Hindlimb muscle (tissue), 1 donor: ENCODE measurements around the gene MTMR6. TPM values are rescaled to one million over a fixed set of nuclear protein-coding genes. Genes with fewer than 3 reads are reported as not detected.

ENCODE experiments used
- DNase-seq: peaks from one replicate; pipeline ENCODE4 v3.0.0-alpha.2; 2013
- polyA plus RNA-seq: library from polyadenylated mRNA; unstranded; fragments of 120-200 nt; gene quantifications from one replicate; pipeline ENCODE4 v1.2.1, GENCODE V29; 2013; ENCODE audit not compliant: insufficient read length

Gene MTMR6
- polyA plus RNA-seq, 1 donor: 9.7 TPM

DNA sequence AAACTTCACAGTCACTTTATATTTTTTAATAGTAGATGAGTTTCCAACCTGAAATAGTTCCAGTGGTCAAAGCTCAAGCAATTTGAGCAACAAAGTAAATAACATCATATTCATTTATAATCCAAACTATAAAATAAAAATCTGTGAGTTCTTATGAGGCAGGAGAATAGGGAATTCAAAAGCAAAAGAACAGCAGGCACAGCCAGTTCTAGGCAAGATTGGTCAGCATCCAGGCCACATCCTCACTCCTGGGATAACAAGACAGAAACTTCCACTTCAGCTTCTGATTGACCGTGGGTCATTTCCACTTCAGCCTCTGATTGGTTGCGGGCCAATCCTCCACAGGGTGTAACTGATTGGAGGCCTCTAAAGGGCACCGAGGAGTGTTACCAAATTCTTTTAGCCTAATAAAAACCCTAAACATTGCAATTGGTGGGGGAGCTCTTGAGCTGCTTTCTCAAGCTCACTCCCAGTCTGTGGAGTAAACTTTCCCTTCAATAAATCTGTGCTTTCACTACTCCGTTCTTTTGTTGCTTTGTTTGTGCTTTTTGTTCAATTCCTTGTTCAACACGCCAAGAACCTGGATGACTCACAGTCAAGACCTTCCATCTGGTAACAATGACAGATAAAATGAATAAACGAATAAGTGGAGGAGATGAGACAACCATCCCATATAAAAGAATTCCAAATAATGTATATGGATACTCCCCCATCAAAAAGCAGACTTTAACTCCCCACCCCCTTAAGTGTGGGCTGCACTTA, 72.6 kb downstream of the MTMR6 start:
- DNase-seq: peak; percentile 56

DNA sequence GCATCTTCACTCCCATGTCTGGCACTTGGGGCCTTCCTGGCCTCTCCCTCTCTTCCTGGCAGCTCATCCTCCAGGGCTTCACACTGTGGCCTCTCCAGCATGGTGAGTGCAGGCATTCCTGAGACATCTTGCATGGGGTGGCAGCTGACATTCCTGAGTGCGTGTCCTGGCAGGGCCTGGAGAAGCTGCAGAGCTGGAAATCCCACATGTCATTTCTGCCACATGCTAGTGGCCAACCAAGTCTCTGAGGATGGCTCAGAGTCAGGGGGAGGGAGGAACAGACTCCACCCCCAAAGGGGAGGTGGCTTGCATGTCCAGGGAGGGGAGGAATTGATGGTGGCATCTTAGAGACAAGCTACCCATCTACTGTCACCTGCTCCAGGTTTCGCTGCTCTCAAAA, 73.6 kb downstream of the MTMR6 start:
- DNase-seq: no peak

DNA sequence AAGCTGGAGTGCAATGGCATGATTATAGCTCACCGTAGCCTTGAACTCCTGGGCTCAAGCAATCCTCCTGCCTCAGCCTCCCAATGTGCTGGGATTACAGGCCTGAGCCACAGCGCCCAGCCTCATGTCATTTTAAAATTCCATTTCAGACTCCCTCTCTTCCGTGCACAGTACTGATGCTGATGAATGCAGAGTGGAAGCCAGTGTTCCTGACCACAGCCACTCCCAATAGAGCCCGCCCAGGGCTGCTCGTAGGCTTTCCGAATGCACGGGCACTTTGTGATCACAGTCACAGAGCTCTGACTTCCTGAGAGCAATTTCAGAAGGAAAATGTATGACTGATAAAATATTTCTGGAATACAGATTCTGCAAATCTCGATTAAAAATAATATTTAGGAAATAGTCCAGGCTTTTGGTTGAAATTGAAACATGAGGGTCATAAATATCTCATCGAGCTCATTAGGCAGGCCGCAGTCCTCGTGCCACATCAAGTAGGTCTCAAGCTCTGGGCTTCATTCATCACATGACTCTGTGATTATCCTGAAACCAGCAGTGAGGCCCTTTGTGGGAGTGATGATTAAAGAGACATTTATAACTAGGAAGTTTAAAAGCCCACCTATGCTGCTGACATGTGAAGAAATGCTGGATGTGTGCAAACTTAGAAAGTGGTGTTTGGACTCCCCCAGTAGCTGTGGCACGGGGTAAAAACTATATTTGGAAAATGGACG, 76.3 kb downstream of the MTMR6 start:
- no peak for DNase-seq

DNA sequence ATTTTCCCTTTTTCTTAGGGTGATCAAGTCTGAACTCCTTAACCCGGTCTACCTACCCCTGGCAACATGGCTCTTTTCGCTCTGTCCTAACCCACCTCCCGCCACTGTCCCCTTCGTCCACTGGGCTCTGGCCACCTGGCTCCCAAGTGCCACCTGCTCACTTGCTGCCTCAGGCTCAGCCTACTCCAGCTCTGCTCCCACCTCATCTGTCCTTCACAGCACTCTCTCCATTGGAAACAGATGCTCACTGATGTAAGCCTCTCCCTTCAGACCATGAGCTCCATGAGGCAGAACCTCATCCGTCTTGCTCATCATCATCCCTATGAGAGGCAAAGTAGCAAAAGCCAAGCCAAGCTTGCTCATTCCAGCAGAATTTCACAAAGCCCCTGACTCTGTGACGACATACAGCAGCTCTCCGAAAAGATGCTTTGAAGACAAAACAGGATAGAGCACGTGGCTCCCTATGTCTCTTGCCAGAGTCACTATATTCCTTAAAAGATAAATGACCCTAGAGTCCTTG, 79.9 kb downstream of the MTMR6 start:
- DNase-seq: no peak

DNA sequence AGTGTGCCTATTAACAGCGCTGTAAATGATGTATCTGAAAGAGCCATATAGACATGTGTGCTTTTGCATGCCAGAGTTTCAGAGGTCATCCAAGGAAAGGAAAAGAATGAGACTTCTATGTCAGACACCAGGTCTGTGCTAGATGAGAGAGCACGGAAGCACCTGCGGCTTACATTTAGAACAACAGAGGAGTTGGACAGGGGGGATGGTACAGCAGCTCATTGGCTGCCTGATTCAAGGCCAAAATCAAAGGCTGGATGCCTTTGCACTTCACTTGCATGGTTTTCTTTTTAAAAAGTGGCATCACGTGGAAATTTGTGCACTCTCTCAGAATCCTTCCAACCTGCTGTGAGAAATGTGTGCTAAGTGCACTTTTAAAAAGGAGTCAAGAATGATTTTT, 82.4 kb downstream of the MTMR6 start:
- no peak for DNase-seq

DNA sequence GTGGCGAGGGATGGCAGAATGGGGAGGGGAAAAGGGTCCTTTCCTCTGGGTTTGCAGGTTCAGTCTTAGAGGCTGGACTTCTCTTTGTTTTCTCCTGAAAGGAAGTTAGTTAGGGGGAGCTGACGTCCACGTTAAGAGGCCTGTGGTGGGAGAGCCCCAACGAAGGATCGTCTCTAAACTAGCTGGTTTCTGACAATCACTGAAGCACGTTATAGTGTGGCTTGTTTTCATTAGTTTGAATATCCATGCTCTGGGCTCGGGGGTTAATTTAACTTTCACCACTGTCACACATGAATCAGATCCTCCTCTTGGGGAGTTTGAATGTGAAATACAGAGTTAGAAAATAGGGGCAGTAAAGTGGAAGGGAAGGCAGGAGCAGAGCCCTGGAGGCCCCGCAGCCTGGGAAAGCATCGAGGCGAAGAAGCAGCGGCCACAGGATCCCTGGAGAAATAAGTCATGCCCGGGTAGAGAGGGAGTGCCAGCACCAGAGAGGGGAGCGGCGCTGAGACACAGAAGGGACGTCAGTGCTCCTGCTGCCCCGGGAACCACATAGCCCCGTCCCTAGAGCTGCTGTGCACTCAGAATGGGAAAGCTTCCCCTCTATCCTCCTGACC, 84.1 kb downstream of the MTMR6 start:
- no peak for DNase-seq

DNA sequence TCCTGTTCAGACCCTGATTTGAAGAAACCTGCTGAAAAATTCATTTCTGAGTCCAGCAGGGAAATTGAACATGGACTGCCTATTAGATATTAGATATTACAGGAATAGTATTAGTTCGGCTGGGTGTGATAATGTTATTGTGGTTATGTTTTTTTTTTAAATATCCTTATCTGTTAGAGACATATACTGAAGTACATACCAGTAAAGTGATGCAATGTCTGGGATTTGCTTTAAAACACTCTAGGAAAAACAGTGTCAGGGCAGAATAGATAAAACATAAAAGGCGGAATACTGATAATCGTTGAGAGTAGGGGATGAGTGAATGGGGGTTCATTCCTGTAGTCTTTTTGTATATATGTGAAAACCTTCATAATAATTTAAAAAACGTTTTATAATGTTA, 86.5 kb downstream of the MTMR6 start:
- DNase-seq: no peak

DNA sequence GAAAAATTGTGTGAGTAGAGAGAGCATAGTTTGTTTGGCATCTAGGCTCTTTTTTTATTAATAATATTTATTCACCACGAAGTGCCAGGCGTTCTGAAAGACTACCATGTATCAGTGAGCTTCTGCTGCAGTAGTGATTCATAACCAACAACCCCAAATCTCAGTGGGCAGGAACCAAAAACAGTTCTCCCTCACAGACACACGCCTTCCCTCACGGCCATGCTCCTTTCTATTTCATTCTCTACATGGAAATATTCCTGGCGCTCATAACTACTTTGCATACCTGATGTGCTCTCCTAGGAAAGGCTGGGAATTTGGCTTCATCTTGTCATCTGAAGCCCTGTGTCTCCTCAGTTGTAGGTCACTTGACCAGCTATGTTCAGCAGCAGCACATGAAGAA, 88.6 kb downstream of the MTMR6 start:
- DNase-seq: no peak

DNA sequence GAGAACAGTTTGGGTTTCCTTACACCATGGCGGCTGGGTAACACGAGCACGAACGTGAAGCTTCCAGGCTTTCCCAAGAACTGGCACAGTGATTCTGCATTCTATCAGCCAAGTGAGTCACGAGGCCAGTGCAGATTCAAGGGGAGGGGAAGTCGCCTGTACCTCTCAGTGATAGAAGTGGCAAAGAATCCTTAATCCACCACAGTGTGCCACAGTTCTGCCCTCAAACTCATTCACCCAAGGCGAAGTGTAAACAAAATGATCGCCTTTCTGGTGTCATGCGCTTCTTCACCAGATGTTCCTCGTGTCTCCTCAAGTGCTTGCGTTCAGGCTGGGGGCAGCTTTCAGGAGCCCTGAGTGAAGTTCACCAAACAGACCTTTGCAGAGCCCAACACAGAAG, 90.3 kb downstream of the MTMR6 start:
- DNase-seq: no peak

Other genes with a start within 250 kb of the MTMR6 start
- 0.39 TPM for gene PABPC3, start 191.4 kb downstream of the MTMR6 start, polyA plus RNA-seq
- gene AMER2, start 115.2 kb downstream of the MTMR6 start, polyA plus RNA-seq: 0.04 TPM
- gene NUP58, start 14.1 kb upstream of the MTMR6 start, polyA plus RNA-seq: 38.6 TPM
- 1.6 TPM for gene ATP8A2, start 84.5 kb upstream of the MTMR6 start, polyA plus RNA-seq